Urothelium cell line (cell line): ENCODE data around the gene ST13.
"Not testable (repeated sequence)": the region's sequence is repeated elsewhere in the genome, so short reads cannot be mapped to it uniquely, and the experiment has no call there.

ENCODE experiments used
- DNase-seq: peaks from one replicate; pipeline ENCODE4 v3.0.0; 2011; ENCODE audit warnings: low spot score, mixed read lengths
- FAIRE-seq: peaks from 2 replicates; lab custom pipeline; 2011; peaks lifted over from hg19 to GRCh38; lab: Jason Lieb, UNC

ST13 gene

GRCh38 chr22:40791241-40791640, 65.2 kb downstream of the ST13 start:
- FAIRE-seq (no peak), DNase-seq (no peak)

- no peak for FAIRE-seq
- DNase-seq = no peak
These were observed 67.3 kb downstream of the ST13 start for GRCh38 chr22:40789131-40789530.

GRCh38 chr22:40782521-40782920, 73.9 kb downstream of the ST13 start:
- FAIRE-seq = no peak

GRCh38 chr22:40781749-40782148, 74.7 kb downstream of the ST13 start:
- not testable (repeated sequence) for DNase-seq, FAIRE-seq

More at GRCh38 chr22:40782521-40782920, 73.9 kb downstream of the ST13 start:
- DNase-seq = no peak
